Measurements from ENCODE around the gene DDX5.

DDX5 gene

GRCh38 chr17:64504769-64505339 is 1.2 kb downstream of the DDX5 start:
- H3K4me3 ChIP-seq (ENCODE audit: low read depth, low read length), result peak overlapping the region; percentile 74
- DNase-seq (ENCODE audit: low read depth), result no peak
- TF ChIP-seq CTCF (IDR thresholded peaks at IDR 0.05; ENCODE audit: low read depth, low read length, missing control alignments), result no peak

- H3K4me3 ChIP-seq (ENCODE audit: low read depth, low read length), result peak overlapping the region; percentile 74
- TF ChIP-seq CTCF (IDR thresholded peaks at IDR 0.05; ENCODE audit: low read depth, low read length, missing control alignments), result no peak
- DNase-seq (ENCODE audit: low read depth), result no peak
Observed at GRCh38 chr17:64503821-64504768, 2.0 kb downstream of the DDX5 start.

- no peak for DNase-seq (ENCODE audit: low read depth)
- no peak for TF ChIP-seq CTCF (IDR thresholded peaks at IDR 0.05; ENCODE audit: low read depth, low read length, missing control alignments)
- no peak overlapping the region for H3K4me3 ChIP-seq (ENCODE audit: low read depth, low read length)
Observed at GRCh38 chr17:64503341-64503740, 2.7 kb downstream of the DDX5 start.

- DNase-seq (ENCODE audit: low read depth), result no peak
- TF ChIP-seq CTCF (IDR thresholded peaks at IDR 0.05; ENCODE audit: low read depth, low read length, missing control alignments), result no peak
- H3K4me3 ChIP-seq (ENCODE audit: low read depth, low read length), result no peak overlapping the region
Observed at GRCh38 chr17:64502809-64503208, 3.3 kb downstream of the DDX5 start.

- no peak overlapping the region for H3K4me3 ChIP-seq (ENCODE audit: low read depth, low read length)
- TF ChIP-seq CTCF (IDR thresholded peaks at IDR 0.05; ENCODE audit: low read depth, low read length, missing control alignments), result no peak
- DNase-seq (ENCODE audit: low read depth), result no peak
Observed at GRCh38 chr17:64502021-64502420, 4.1 kb downstream of the DDX5 start.

- no peak for DNase-seq (ENCODE audit: low read depth)
- no peak overlapping the region for H3K4me3 ChIP-seq (ENCODE audit: low read depth, low read length)
- TF ChIP-seq CTCF (IDR thresholded peaks at IDR 0.05; ENCODE audit: low read depth, low read length, missing control alignments), result no peak
Observed at GRCh38 chr17:64500862-64501765, 5.0 kb downstream of the DDX5 start.
